GM21447 (cell line): Measurements from ENCODE around the gene INCA1.

ENCODE experiments used
- ATAC-seq: cut with Tn5 transposase; IDR thresholded peaks from one replicate; pipeline ENCODE4 v1.9.1; 2021; ENCODE audit not compliant: unreplicated experiment

The INCA1 gene

DNA sequence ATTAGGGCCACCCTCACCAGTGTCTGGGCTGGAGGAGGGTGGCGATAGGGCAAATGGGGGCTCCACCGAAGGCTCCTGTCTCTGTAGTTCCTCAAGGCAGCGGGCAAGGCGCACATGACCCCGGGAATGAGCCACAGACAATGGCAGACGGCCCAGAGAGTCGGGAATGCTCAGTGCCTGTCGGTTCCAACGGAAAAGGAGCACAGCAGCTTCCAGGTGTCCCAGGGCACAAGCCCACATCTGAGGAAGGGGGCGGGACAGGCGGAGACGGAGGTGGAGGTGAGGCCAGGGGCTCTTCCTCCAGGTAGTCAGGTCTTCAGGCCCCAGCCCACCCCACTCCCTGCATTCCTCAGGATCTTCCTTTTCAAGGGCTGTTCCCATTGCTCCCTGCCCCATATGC is 24.6 kb downstream of the INCA1 start:
- ATAC-seq, result no peak

DNA sequence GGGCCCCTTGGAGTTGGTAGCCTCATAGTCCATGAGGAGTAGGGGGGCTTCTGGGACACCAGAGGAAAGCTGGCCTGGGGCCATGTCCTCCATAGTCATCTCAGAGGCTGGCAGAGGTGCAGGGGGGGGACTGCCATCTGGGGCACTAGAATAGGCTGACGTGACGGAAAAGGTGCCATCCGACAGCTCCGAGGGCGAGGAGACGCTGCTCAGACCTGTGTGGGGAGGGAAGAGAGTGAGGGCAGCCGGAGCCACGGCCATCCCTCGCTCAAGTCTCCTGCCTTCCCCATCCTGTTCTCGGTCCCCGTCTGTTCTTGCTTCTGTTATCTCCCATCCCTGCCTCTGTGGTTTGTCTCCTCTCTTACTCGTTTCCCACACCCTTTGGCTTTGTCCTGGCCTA is 25.0 kb downstream of the INCA1 start:
- no peak for ATAC-seq

DNA sequence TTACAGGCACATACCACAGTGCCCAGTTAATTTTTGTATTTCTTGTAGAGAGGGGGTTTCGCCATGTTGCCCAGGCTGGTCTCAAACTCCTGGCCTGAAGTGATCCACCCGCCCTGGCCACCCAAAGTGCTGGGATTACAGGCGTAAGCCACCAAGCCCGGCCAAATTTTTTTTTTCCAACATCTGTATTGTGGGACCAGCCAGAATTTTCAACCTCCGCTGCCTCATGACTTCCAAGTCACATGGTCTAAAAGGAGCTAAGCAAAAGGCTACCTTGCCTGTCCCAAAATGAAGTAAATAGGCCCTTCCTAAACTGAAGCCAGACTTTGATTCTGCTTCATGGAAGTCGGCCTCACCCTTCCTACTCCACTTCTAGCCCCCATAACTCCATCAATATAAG is 25.5 kb downstream of the INCA1 start:
- ATAC-seq, result no peak

- ATAC-seq, result no peak
Measured at GRCh38 chr17:4970273-4970672, 27.0 kb downstream of the INCA1 start.

DNA sequence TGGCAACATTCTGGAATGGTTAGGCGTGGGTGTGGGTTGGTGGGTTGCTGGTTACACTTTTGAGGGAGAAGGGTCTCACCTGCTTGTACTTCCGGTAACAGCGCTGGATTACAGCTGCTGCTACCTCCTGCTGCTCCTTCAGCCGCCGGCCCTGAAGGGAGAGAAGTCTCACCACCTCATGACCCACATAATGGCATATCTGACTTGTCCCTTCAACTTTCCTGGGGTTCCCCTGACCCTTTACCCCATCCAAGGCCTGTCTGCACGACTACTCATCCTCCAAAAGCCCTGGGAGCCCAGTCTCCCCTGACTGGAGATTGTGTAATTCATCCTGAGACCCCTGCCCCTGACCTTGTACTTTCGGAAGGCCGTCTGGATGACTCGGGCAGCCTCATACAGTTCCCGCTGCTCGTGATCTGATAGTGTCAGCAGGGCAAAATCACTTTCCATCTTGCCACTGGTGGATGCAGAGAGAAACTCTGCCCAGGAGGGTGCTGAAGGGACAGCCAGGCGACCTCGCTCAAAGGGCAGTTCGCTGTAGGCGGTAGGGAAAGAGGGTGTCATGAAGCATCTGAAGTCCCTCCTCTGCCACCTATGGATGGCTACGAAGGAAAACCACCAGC is 27.7 kb downstream of the INCA1 start:
- ATAC-seq, result no peak

DNA sequence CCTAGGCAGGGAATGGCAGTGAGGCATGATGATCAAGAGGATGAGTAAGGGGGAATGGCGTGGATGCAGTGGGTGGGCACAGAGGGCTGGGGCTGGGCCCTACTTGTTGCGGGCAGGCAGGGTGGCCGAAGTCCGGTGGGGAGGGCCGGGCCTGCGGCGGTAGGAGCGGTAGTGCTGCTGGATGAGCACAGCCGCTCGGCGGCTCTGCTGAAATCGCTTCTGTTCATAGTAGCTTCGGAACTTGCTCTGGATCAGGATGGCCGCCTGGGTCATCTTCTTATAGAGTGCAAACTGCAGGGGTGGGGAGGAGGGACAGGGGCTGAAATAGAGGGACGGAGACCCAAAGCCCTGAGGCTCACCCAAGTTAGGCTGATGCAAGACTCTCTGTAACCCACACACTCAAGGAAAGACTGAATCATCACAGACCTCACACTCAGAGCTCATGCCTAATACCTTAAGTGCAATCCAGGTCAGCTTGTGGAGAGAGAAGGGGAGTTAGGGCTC is 28.2 kb downstream of the INCA1 start:
- ATAC-seq, result no peak

- ATAC-seq, result no peak
Measured at GRCh38 chr17:4968486-4969046, 28.8 kb downstream of the INCA1 start.

GRCh38 chr17:4967539-4968485 is 29.5 kb downstream of the INCA1 start, which contains the start of gene SPAG7:
Gene SPAG7, minus strand, starts transcription at chr17:4967817. Its CDS starts 13 bp downstream, at chr17:4967804.
- ATAC-seq, result peak; percentile 56

- ATAC-seq, result peak; percentile 85
Measured at GRCh38 chr17:4966844-4967538, 30.3 kb downstream of the INCA1 start.

DNA sequence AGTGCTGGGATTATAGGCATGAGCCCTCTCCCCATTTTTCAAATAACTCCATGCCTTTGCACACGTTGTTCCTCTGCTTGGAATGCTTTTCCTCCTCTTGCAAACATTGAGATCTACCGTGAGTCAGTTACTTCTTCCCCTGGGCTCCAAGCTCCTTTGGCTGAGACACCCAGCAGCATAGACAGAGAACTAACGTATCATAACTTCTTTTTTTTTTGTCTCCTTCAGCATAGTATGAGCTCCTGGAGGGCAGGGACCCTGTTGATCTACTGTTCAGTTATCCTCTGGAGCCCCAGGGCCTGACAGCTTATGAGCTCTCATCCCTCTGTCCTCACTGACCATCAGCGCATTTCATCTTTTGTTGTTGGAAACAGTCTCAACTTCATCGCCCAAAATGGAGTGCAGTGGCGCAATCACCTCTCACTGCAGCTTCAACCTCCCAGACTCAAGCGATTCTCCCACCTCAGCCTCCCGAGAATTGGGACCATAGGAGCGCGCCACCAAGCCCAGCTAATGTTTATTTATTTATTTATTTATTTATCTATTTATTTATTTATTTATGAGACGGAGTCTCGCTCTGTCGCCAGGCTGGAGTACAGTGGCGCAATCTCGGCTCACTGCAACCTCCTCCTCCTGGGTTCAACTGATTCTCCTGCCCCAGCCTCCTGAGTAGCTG is 31.9 kb downstream of the INCA1 start:
- ATAC-seq, result no peak

- ATAC-seq, result no peak
Measured at GRCh38 chr17:4960279-4960922, 36.9 kb downstream of the INCA1 start.

GRCh38 chr17:4959261-4959965 is 37.9 kb downstream of the INCA1 start:
- no peak for ATAC-seq

- no peak for ATAC-seq
Measured at GRCh38 chr17:4958102-4958501, 39.2 kb downstream of the INCA1 start.

- ATAC-seq, result no peak
Measured at GRCh38 chr17:4956493-4957061, 40.7 kb downstream of the INCA1 start.

GRCh38 chr17:4955091-4955490 is 42.2 kb downstream of the INCA1 start:
- no peak for ATAC-seq

DNA sequence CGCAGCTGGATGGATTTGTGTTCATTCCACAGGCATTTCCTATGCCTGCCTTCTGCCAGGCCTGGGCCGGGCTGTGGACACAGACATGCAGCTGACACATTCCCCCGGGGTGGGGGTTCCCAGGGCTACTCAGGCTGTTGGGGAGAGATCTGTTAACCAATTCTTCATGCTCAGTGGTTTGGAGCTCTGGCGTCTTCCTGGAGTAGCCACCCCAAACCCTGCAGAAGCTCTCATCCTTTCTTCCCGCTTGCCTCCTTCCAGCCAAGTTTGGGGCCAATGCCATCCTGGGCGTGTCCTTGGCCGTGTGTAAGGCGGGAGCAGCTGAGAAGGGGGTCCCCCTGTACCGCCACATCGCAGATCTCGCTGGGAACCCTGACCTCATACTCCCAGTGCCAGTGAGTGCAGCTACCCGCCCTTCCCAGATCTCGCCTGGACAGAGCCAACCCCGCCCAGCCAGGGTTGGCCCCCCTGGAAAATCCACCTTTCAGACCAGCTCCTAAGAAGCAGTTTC is 43.8 kb downstream of the INCA1 start:
- no peak for ATAC-seq

DNA sequence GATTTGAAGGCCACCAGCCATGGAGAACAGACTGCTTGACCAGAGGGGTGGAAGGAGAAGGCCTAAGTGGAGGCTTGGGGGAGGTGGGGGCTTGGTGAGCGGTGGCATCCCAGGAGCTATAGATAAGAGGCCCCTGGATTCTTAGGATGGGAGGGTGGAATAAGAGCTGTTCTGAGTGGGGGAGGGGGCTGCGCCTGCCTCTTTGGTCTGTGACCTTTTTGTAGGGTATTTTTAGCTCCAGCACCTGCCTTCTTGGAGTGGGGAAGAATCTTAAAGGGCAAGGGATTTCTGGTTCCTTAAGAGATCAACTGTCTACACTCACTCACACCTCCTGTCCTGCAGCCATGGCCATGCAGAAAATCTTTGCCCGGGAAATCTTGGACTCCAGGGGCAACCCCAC is 45.8 kb downstream of the INCA1 start:
- no peak for ATAC-seq

GRCh38 chr17:4950746-4951204 is 46.5 kb downstream of the INCA1 start, which contains the start of gene ENO3:
Gene ENO3, plus strand, starts transcription at chr17:4951119. Its CDS starts 711 bp downstream, at chr17:4951830.
- no peak for ATAC-seq
